GM11168 (cell line): ENCODE measurements around the gene GPR107.

Experiments
- in situ Hi-C: fragments of 300-500 bp; cut with MboI; formaldehyde crosslinking; loops from one replicate; pipeline ENCODE4 v1.12.0; 2022; ENCODE audit warnings: low sequenced_read_pairs; ENCODE audit not compliant: unreplicated experiment

The GPR107 gene

GRCh38 chr9:130126721-130127433, 73.2 kb downstream of the GPR107 start:
- in situ Hi-C loops, result loop anchor here (10.0 kb wide), 1 partner anchor 88 kb away; no protein-coding TSS in a partner anchor

DNA sequence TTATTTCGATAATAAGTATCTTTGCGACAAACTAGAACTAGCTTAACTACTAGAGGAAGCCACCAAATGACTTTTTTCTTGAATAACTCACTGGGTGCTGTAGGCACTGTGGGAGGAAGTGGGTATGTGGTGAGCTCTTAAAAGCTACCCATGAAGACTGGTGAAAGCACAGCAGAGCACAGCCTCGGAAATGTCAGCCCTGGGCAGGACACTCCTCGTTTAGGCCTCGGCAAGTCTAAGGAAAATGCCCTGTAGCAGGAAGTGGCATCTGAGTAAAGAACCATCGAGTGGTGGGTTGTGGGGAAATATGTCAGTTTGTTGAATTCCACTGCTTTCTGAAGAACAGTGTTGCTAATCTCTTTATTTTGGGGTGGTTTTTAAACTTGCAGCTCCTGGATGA, 74.5 kb downstream of the GPR107 start:
- in situ Hi-C loops, result loop anchor here (10.0 kb wide), 1 partner anchor 87 kb away; no protein-coding TSS in a partner anchor

DNA sequence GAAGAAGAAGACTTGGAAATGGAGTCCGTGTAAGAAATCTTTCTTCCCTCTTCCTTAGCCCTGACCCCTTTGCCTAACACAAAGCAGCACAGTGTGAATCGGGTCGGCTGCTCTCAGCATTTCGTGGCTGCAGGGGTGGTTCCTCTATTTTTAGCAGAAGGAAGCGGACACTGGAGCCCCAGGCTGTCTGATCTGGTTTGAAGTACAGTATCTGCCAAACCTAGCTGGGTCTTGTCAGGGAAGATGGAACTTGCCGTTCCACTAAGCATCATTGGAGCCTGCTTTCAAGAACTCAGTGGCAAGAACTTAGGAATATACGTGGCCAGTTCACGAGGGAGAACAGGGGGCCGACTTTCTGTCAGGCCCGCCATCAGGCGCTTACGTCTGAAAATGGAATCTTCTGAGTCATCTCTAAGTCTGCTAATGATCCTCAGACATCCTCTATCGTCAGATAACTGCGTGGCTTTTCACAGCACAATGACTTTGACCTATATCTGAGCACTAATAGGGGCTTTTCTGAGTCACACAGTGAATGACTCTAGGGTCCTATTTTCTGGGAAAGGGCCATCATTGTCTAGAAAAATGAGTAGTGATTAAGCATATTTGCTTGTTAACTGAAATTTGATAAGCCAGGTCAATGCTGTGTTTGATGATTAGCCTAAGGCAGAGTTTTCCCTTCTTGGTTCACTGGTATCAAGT, 75.2 kb downstream of the GPR107 start:
- in situ Hi-C loops, result loop anchor here (10.0 kb wide), 1 partner anchor 86 kb away; no protein-coding TSS in a partner anchor

- in situ Hi-C loops, result loop anchor here (10.0 kb wide), 1 partner anchor 85 kb away; no protein-coding TSS in a partner anchor
Observed at GRCh38 chr9:130129432-130130061, 75.8 kb downstream of the GPR107 start.

- in situ Hi-C loops, result no loop called here
Observed at GRCh38 chr9:130132746-130133145, 79.0 kb downstream of the GPR107 start.

GRCh38 chr9:130137081-130137640, 83.5 kb downstream of the GPR107 start:
- in situ Hi-C loops, result no loop called here

- in situ Hi-C loops, result no loop called here
Observed at GRCh38 chr9:130137641-130138081, 84.0 kb downstream of the GPR107 start.

DNA sequence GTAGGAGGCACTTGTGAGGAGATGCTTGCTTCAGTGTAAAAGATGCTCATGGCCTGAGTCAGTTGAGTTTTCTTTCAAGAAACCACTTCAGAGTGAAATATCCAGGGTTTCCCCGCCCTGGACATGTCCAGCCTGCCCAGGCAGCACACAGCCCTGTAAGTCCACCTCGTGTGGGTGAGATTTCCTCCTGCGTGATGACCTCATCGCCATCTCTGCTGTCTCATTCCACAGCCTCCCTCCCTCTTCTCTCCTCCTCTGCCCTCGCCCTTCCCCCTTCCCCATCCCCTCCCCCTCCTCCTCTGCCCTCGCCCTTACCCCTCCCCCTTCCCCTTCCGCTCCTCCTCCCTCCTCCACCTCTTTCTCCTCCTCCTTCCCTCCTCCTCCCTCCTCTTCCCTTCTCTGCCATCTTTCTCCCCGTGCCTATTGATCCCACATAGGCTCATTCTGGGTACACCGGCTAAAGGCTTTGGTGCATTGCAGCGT, 84.5 kb downstream of the GPR107 start:
- in situ Hi-C loops, result no loop called here

DNA sequence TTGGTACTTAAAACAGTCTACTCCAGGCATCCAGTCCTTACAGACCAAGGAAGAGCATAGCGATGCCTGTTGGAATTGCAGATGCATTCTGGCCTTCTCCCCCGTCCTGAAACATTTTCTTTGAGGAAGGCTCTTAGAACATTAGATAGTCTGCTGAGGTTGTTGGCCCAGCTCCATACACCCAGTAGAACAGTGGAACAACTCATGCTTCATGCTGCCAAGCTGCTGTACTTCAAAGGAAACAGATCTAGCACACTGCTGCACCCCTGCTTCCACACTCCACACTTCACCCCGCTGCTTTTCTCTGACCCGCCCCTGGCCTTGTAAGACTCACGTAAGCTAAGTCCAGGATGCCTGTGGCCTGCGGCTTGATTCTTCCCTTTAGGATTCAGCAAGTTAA, 85.1 kb downstream of the GPR107 start:
- in situ Hi-C loops, result no loop called here

- in situ Hi-C loops, result no loop called here
Observed at GRCh38 chr9:130139251-130139650, 85.5 kb downstream of the GPR107 start.

DNA sequence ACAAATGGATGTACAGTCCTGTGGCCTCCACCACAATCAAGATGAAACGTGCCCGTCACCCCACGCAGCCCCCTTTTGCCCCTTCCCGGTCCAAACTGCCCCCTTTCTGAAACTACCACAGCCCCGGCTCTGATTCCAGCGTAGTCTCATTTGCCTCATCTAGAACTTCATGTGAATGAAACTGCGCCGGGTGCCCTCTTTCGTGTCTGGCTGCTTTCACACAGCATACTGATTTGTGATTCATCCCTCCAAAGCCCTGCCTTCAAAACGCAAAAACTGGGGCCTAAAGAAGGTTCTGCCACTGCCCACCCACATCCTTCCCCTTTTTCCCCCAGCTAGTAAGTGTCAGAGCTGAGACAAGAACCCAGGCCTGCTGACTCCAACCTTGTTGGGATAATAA, 87.0 kb downstream of the GPR107 start:
- in situ Hi-C loops, result no loop called here

DNA sequence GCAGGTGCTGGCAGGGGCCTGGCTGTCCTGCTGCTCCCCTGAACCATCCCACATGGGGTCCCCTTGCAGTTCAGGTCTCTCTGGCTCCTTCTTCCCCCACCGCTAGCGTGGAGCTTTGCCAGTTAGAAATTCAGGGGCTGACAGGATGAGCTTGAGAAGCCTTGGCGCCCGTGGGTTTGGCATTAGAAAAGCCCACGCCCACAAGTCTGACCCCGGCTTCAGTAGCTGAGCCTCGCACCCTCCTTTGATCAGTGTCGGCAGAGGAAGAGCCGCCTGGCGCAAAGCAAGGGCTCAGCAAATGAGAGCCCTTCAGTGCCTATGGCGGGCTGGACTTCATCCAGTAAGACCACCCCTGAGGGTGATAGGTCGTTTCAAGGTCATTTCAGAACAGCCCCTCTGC, 88.3 kb downstream of the GPR107 start:
- in situ Hi-C loops, result no loop called here

- in situ Hi-C loops, result no loop called here
Observed at GRCh38 chr9:130142641-130143040, 88.9 kb downstream of the GPR107 start.

DNA sequence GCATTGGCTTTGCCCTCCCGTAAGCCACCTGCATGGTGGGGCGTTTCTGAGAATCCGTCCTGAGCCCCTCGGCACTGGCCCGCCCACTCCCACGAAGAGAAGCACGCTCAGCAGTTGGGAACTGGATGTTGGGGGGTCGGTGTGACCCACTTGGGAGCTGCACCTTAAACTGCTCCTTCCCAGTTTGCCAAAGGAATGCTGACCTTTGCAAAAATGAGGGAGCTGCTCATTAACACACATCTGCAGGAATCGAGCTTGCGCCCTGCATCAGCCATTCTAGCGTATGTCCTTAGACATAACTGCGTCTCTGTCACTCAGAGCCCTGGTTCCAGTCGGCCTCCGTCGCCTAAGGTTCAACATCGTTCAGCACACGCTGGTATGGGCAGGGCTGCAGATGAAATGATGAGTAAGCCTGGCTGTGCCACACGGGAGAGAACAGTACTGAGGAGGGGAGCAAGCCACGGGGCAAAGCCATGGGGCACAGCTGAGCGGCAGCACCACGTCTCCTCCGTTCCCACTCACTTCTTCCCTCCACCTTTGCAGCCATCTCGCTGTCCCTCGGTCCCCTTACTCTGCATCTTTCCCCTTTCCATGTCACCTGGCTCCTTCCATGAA, 89.7 kb downstream of the GPR107 start:
- in situ Hi-C loops, result no loop called here

GRCh38 chr9:130143958-130144366, 90.3 kb downstream of the GPR107 start:
- in situ Hi-C loops, result no loop called here

- in situ Hi-C loops, result no loop called here
Observed at GRCh38 chr9:130144703-130145102, 91.0 kb downstream of the GPR107 start.

GRCh38 chr9:130145658-130146057, 92.0 kb downstream of the GPR107 start:
- in situ Hi-C loops, result no loop called here

GRCh38 chr9:130147198-130147597, 93.5 kb downstream of the GPR107 start:
- in situ Hi-C loops, result no loop called here

GRCh38 chr9:130147910-130148309, 94.2 kb downstream of the GPR107 start:
- in situ Hi-C loops, result no loop called here

- in situ Hi-C loops, result no loop called here
Observed at GRCh38 chr9:130149031-130149430, 95.3 kb downstream of the GPR107 start.
